Measurements from ENCODE around the gene ARMC8.

DNA sequence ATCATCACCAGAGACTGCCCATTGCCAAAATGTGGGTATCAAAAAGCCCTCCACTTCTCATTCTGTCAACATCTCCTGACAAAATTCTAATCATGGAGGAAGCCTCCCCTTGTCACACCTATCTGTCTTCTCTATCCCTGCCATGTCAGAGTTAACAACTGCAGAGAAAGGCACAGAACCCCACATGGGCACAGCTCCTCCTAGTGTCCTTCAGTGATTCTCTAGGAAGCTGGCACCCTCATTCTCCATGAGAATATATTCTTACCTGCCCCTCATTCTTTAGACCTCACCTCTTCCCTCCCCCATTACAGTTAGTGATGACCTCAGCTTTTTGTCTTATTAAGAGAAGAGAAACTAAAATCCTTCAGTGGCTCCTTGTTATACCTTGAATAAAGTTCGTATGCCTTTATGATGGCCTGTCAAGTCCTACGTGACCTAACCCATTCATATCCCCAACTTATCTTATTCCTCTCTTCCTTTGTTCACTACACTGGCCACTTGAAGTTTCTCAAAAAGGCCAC lies 97.9 kb downstream of the ARMC8 start:
- TF ChIP-seq, protein P1, sequence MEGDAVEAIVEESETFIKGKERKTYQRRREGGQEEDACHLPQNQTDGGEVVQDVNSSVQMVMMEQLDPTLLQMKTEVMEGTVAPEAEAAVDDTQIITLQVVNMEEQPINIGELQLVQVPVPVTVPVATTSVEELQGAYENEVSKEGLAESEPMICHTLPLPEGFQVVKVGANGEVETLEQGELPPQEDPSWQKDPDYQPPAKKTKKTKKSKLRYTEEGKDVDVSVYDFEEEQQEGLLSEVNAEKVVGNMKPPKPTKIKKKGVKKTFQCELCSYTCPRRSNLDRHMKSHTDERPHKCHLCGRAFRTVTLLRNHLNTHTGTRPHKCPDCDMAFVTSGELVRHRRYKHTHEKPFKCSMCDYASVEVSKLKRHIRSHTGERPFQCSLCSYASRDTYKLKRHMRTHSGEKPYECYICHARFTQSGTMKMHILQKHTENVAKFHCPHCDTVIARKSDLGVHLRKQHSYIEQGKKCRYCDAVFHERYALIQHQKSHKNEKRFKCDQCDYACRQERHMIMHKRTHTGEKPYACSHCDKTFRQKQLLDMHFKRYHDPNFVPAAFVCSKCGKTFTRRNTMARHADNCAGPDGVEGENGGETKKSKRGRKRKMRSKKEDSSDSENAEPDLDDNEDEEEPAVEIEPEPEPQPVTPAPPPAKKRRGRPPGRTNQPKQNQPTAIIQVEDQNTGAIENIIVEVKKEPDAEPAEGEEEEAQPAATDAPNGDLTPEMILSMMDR (IDR thresholded peaks at IDR 0.05), result no peak
- TF ChIP-seq POLR2A (IDR thresholded peaks at IDR 0.05), result no peak
